ENCODE data around the gene TMEM86B.
"Not testable (repeated sequence)": the region's sequence is repeated elsewhere in the genome, so short reads cannot be mapped to it uniquely, and the experiment has no call there.

The TMEM86B gene

DNA sequence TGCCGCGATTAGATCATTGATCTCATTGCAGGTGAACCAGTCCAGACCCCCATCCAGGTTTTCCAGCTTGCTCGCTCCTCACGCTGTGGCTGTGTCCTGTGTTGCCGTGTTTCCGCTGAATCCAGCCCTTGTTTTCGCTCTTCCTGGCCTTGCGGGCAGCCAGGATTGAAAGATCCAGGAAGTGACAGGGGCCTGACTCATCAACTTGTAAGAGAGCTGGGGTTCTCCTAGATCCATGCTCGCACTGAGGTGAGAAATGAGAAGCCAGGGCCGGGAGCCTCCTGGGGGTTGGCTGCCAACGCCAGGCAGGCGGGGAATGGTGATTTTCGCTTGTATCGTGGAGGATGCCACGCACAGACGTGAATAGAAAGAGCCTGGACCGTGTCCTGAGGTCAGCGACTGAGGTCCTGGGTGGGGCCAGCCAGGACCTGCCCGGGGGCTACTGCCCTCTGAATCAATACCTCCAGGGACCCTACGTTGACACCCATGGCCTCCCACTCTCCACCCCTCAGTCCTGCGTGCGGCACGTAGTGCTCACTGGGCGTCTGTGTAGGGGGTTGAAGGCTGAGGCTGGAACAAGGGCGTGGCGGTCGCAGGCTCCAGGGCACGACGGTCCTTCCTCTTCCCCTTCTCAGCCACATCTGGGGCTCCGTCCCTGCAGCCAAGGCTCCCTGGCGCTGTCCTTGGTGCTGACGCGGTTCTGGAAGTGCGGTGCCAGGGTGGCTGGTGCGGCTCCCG is 11.9 kb downstream of the TMEM86B start:
- DNase-seq, result peak; percentile 89

DNA sequence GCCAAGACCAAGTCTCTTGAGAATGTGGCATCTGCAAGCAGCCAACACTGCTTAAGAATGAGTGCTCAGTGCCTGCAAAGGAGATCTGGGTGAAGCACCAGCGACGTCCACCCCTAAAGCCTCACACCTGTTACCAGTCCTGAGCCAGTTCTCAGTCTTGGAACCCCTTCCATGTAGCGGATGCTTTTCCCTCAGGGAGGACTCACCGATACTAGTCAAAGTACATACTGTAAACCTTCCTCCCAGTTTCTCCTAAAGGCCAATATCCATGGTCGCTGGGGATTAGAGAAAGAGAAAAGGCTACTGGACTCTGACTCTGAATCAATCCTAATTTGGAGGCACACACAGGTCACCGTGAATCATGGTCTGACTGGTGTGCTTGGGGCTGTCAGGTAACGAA is 15.0 kb downstream of the TMEM86B start:
- DNase-seq, result no peak

GRCh38 chr19:55212447-55212846 is 16.1 kb downstream of the TMEM86B start:
- no peak for DNase-seq

GRCh38 chr19:55209693-55210472 is 18.7 kb downstream of the TMEM86B start:
- DNase-seq, result peak; percentile 59

DNA sequence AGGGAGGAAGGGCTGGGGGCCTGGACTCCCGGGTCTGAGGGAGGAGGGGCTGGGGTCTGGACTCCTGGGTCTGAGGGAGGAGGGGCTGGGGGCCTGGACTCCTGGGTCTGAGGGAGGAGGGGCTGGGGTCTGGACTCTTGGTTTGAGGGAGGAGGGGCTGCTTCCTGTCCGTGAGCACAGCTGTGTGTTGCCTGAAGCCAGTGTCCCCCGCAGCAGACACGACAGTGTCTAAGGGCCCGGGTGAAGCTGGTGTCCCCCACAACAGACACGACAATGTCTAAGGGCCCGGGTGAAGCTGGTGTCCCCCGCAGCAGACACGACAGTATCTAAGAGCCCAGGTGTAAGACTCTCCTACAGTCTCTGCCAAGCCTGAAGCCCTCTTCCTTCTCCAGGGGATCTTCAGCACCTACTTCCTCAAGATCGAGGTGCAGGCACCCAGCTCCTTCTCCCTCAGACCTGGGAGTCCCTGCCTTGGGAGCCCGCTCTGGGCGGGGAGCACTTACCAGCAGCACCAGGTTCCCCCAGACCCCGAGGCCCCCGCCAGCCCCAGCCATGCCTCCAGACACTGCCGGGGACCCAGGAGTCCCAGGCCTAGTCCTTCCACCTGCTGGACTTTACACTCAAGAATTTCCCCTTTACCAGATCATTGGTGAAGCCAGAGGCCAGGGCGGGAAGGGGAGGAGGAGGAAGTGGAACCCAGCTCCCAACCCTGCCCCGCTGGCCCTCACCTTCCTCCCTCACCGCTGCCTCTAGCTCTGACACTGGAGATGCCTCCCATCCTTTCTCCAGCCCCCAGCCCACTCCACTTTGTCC is 19.5 kb downstream of the TMEM86B start, which contains the start of gene PTPRH:
Gene PTPRH, minus strand, starts transcription at position 622 of the 813 bp plus-strand sequence. Its CDS starts 68 bp downstream, at position 554.
- DNase-seq, result no peak

GRCh38 chr19:55206664-55207500 is 21.7 kb downstream of the TMEM86B start:
- peak; percentile 29 for DNase-seq

- DNase-seq, result not testable (repeated sequence)
These were observed 26.4 kb downstream of the TMEM86B start for GRCh38 chr19:55202199-55202598.

- DNase-seq, result no peak
These were observed 28.9 kb downstream of the TMEM86B start for GRCh38 chr19:55199620-55200204.

GRCh38 chr19:55198651-55199050 is 29.9 kb downstream of the TMEM86B start:
- DNase-seq, result no peak

- DNase-seq, result no peak
These were observed 31.0 kb downstream of the TMEM86B start for GRCh38 chr19:55197528-55197927.

DNA sequence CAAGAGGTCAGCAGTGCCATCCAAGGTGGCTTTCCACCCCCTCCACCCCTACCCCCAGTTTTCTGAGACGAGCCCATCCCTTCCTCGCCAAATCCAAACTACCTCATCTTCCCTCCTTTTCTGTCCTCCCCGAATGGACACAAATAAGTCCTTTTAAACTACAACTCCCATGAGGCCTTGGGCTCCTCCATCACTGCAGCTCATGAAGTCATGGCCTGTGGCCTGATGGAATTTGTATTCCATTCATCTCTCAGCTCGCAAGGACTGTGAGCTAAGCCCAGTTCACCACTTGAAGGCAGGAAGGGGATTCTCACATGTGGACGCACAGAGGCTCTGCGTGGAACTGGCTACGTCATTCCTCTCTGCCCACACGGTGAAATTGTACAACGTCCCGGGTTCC is 31.8 kb downstream of the TMEM86B start:
- no peak for DNase-seq

GRCh38 chr19:55193481-55193880 is 35.1 kb downstream of the TMEM86B start:
- no peak for DNase-seq

DNA sequence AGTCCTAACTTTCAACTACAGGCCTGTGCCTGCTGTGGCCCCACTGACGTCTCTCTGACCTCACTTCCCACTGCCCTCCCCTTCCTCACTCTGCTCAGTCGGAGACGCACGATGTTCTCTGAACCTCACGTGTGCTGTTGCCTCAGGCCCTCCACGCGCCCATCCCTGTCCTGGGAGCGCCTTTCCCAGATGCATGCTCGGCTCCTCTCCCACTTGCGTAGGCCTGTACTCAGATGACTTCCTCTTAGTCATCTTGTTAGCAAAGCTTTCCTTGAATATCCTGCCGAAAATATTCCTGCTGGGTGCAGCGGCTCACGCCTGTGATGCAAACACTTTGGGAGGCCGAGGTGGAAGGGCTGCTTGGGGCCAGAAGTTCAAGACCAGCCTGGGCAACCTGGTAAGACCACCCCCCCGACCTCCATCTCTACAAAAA is 39.1 kb downstream of the TMEM86B start:
- DNase-seq, result no peak

DNA sequence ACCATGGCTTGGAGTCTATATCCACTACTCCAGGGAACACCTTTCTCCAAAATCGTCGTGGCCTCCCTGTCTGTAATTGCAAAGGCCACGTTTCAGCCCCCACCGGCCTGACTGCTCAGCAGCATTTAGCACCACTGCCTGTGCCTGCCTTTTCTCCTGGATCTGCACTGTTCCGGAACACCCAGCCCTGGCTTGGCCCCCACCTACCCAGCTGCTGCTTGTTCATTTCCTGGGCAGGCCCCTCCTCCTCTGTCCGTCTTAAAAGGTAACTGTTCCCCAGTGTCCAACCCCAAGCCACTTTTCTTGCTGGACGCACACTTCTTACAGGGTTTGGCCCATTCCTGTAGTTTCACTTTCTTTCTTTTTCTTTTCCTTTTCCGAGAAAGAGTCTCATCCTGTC is 39.9 kb downstream of the TMEM86B start:
- DNase-seq, result no peak

DNA sequence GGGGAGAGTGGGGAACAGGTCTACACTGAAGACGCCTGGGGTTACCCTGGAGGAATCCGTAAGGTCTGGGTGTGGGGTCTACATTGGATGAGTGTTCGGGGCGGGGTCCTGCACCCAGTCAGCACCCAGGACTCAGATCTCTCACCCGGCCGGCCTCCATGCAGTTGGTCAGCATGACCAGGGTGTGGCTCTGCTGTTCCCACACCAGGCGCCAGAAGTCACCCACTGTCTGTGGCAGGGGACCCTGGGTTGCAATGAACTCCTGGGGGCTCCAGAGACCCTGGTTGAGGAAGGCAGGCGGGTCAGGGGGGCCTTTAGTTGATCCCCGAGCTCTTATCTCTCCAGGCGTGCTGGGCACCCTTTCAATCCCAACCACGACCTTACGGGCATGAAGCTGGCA is 42.5 kb downstream of the TMEM86B start:
- no peak for DNase-seq

DNA sequence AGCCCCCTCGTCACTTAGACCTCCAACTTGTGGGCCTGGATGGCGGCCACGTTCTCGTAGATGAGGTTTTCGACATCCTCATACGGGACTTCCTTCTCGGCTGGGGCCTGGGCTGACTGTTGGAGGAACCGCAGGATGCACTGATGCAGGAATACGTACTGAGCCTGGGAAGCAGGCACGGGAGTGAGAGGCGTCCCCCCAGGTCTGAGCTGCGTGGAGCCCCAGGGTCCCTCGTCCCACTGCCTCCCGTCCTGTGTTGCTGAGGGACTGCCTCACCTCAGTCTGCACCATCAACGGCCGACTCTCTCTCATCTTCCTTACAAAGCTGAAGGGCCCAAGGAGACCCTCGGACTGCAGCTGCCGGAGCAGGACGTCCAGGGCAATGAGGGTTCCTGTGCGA is 46.8 kb downstream of the TMEM86B start:
- no peak for DNase-seq

DNA sequence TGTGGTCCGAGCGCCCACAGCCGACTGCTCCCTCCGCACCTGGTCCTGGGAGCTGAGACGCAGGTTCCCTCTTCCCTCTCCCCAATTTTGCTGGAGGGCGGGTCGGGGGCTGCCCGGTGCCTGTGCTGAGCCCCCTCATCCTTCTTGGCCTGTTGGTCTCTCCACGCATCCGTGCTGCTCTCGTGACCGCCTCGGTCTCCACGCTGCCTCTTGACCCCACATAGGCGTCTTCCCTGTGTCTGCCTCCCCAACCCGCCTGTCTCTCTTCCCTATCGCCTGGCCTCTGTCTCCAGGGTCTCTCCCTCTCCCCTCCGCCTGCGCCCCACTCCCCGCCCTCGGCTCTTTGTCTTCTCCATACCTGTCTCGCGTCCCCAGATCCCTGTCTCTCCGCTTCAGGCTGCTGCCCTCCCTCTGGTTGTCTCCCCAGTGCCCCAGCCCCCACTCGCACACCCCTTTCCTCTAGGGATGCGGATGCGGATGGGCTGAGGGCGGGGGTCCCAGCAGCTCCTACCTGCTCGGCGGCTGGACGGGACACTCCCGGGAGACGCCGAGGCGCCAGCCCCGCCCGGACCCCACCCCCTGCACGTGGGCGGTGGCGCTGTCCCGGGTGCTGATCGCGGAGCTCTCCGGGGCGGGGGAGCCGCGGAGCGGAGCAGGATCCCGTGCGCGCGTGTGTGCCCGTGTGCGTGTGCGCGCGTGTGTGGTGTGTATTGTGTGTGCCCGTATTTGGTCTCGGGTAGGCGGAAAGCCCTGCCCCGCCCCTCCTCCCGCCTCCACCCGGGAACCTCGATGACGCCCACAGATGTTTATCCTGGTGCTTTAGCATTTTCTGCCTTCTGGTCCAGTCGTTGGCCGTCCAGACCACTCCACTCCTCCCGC is 48.7 kb downstream of the TMEM86B start, which contains the start of gene SYT5:
Gene SYT5, minus strand, starts transcription at position 684 of the 879 bp plus-strand sequence. CDS start 1,248 bp downstream, outside the sequence.
- peak; percentile 23 for DNase-seq

GRCh38 chr19:55178781-55179599 is 49.6 kb downstream of the TMEM86B start:
- peak; percentile 92 for DNase-seq

Measured in NCI-H345 (cell line).